GM12878 (cell line): ENCODE results near the gene CDK5RAP3. TPM values are rescaled to one million over a fixed set of nuclear protein-coding genes. Genes with fewer than 3 reads are reported as not detected.

Experiments
- ATAC-seq: fragments of 200-7000 bp; cut with Tn5 transposase; 3 replicates; pipeline ENCODE4 v1.9.1; 2020; ENCODE audit warnings: mild to moderate bottlenecking, moderate library complexity
- BruUV-seq: library from RNA; stranded (reverse); fragments of 400-500 nt; replicated peaks from 2 replicates; lab custom pipeline; 2021; lab: Mats Ljungman, UMichigan
- CTCF ChIA-PET: fragments of 300-600 bp; sonication (Branson Sonifier 250); formaldehyde crosslinking; extraction: SDS; loops from one replicate; lab custom pipeline; 2021; ENCODE audit warnings: inconsistent platforms; lab: Yijun Ruan, JAX
- POLR2A ChIA-PET: fragments of 350-600 bp; formaldehyde crosslinking; extraction: SDS; loops from one replicate; lab custom pipeline; 2021; ENCODE audit warnings: inconsistent platforms; lab: Charles Lee
- RAD21 ChIA-PET: fragments of 300-600 bp; sonication (Branson Sonifier 250); formaldehyde crosslinking; loops from one replicate; lab custom pipeline; 2023; ENCODE audit warnings: antibody characterized with exemption; ENCODE audit not compliant: unreplicated experiment; lab: Charles Lee
- SMC1A ChIA-PET: fragments of 300-600 bp; sonication (Branson Sonifier 250); formaldehyde crosslinking; loops from one replicate; lab custom pipeline; 2023; ENCODE audit not compliant: unreplicated experiment, uncharacterized antibody; lab: Charles Lee
- DNase-seq: peaks from one replicate; pipeline ENCODE4 v3.0.0-alpha.2; 2011; ENCODE audit warnings: low read depth, low spot score
- FAIRE-seq: peaks from 3 replicates; lab custom pipeline; 2011; peaks lifted over from hg19 to GRCh38; lab: Jason Lieb, UNC
- H2AFZ ChIP-seq: 2 replicates; pipeline ENCODE4 v1.6.0; 2011; ENCODE audit warnings: low read depth, low read length, control low read depth; ENCODE audit not compliant: control insufficient read depth
- H3K27ac ChIP-seq: 2 replicates; pipeline ENCODE4 v1.5.1; 2011; ENCODE audit warnings: control low read depth; ENCODE audit not compliant: control insufficient read depth, insufficient read depth
- H3K27me3 ChIP-seq, 2 experiments: replicated peaks in 1 of 2; 2 replicates each; pipeline versions ENCODE4 v1.6.0 to v1.6.1; 2011; ENCODE audit warnings: low read length in 1 of 2; ENCODE audit not compliant: control insufficient read depth in 2 of 2, insufficient read depth in 2 of 2
- H3K36me3 ChIP-seq, 2 experiments: 2 replicates each; pipeline ENCODE4 v1.5.1; 2011; ENCODE audit warnings: low read length in 1 of 2; ENCODE audit not compliant: control insufficient read depth in 2 of 2, insufficient read depth in 2 of 2
- H3K4me1 ChIP-seq: 2 replicates; pipeline ENCODE4 v1.6.1; 2011; ENCODE audit warnings: mild to moderate bottlenecking, low read length, moderate library complexity, mixed read lengths; ENCODE audit not compliant: control insufficient read depth, insufficient read depth
- H3K4me2 ChIP-seq: 2 replicates; pipeline ENCODE4 v1.6.0; 2011; ENCODE audit warnings: control low read depth; ENCODE audit not compliant: control insufficient read depth, insufficient read depth
- H3K4me3 ChIP-seq: fragments of 200-600 bp; sonication (generic); 2 replicates; pipeline ENCODE4 v1.5.1; 2016
- H3K79me2 ChIP-seq: 2 replicates; pipeline ENCODE4 v1.6.0; 2011; ENCODE audit warnings: low read length; ENCODE audit not compliant: control insufficient read depth, insufficient read depth
- H3K9ac ChIP-seq: 2 replicates; pipeline ENCODE4 v1.8.0; 2011; ENCODE audit warnings: low read length, control low read depth, mixed read lengths; ENCODE audit not compliant: control insufficient read depth, insufficient read depth
- H3K9me3 ChIP-seq: replicated peaks from 3 replicates; pipeline ENCODE4 v1.5.1; 2011; ENCODE audit warnings: mild to moderate bottlenecking, low read length; ENCODE audit not compliant: control insufficient read depth, insufficient read depth
- H4K20me1 ChIP-seq: 2 replicates; pipeline ENCODE4 v1.6.0; 2011; ENCODE audit not compliant: control insufficient read depth, insufficient read depth
- EED ChIP-seq: sonication (generic); IDR thresholded peaks from 2 replicates; pipeline ENCODE4 v1.6.1; 2016; ENCODE audit warnings: antibody characterized with exemption, low read depth
- IKZF1 ChIP-seq: fragments of 450-650 bp; conservative IDR thresholded peaks from 2 replicates; pipeline ENCODE4 v1.6.1; 2017; ENCODE audit warnings: antibody characterized with exemption, mild to moderate bottlenecking
- NRF1 ChIP-seq: conservative IDR thresholded peaks from 2 replicates; pipeline ENCODE4 v1.6.1; 2011; ENCODE audit warnings: mild to moderate bottlenecking, low read depth, low read length, improper control_type of control experiment
- RELB ChIP-seq: fragments of 450-650 bp; IDR thresholded peaks from 2 replicates; pipeline ENCODE4 v1.6.1; 2017; ENCODE audit warnings: low read depth, mild to moderate bottlenecking, moderate library complexity
- SMARCA5 ChIP-seq: fragments of 450-650 bp; IDR thresholded peaks from 2 replicates; pipeline ENCODE4 v1.6.1; 2017; ENCODE audit warnings: mild to moderate bottlenecking
- WGBS: methylation state at CpG from one replicate; pipeline ENCODE4 v1.1.6; 2016; ENCODE audit warnings: low lambda C conversion rate; ENCODE audit not compliant: insufficient replicate concordance, insufficient coverage; ENCODE audit errors: missing lambda C conversion rate; 5-methylcytosine and 5-hydroxymethylcytosine counted together
- in situ Hi-C: fragments of 300-500 bp; cut with MboI; formaldehyde crosslinking; loops from 9 replicates; pipeline ENCODE4 v1.14.3; 2018; ENCODE audit warnings: mixed read lengths
- intact Hi-C: fragments of 100-400 bp; cut with micrococcal nuclease; formaldehyde crosslinking; loops from one replicate; pipeline ENCODE4 v1.14.2; 2022; ENCODE audit not compliant: unreplicated experiment
- polyA plus RNA-seq, 11 experiments: library from polyadenylated mRNA; depleted of rRNA in 4 of 11; unstranded in 6 of 11; stranded (reverse) in 5 of 11; fragments of >200 nt; fragmentation: Nextera tagmentation in 4 of 11; fragmentation: Illumina TruSeq in 1 of 11; extraction: Ambion mirVana in 4 of 11; extraction: Trizol in 1 of 11; gene quantifications; 1 replicate in 1 of 11; 2 replicates in 10 of 11; pipeline versions ENCODE4 v1.2.1 to v1.2.3, GENCODE V29; 2011 to 2016; ENCODE audit warnings: inconsistent platforms in 2 of 11, missing spikeins in 2 of 11, low read depth in 1 of 11
- total RNA-seq, 4 experiments: library from RNA; depleted of rRNA in 3 of 4; stranded (reverse); fragments of >200 nt in 3 of 4; fragmentation: Illumina TruSeq in 1 of 4; extraction: Trizol in 1 of 4; gene quantifications; 2 replicates each; pipeline versions ENCODE4 v1.2.1 to v1.2.3, GENCODE V29; 2013 to 2021
- TF ChIP-seq, protein P1 (sequence below): fragments of 450-650 bp; IDR thresholded peaks from 2 replicates; pipeline ENCODE4 v1.6.1; 2016; ENCODE audit warnings: mild to moderate bottlenecking

Gene CDK5RAP3
- total and polyA plus RNA-seq, 10 of the 15 experiments (the other 5 are each of a cell fraction or from before 2014, with no cell fraction given): 69.4 to 237 (median 160) TPM

DNA sequence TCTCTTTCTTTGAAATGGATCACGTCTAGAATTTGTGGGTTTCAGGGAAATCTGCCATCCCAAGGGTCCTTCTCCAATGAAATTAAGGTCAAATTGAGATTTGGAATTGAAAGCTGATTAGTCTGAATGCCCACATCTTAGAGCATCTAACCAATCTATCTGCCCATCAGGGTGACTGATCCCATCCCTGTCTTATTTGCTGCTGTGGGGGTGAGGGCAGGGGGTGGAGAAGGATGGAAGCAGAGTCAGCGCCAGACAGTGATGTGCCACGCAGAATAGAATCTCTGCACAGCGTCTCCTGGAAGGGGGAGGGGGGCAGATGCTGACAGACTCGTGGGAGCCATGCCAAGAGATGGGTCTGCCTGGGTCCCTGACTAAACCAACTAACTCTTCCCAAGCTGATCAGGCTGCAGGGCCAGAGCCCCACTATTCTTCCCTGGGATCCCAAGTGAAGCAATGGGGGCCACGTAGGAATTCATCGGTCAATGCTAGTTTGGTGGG lies 32.1 kb downstream of the CDK5RAP3 start:
- WGBS: 81% methylated on average over 7 of the region's 7 CpGs
- peak overlapping the region; percentile 88 for H2AFZ ChIP-seq
- no peak overlapping the region for H3K4me3 ChIP-seq
- in situ Hi-C loops (no loop called here), intact Hi-C loops (no loop called here)
- peak overlapping the region; percentile 85 for H3K27ac ChIP-seq
- RAD21 ChIA-PET: interaction anchor here (1.3 to 4.8 kb wide), 8 partner anchors 9 to 425 kb away, joined by 3 to 54 read pairs (median 8); partner anchors contain the start of gene CDK5RAP3
- SMC1A ChIA-PET: interaction anchor here (0.8 to 9.5 kb wide), 14 partner anchors 9 to 162 kb away, joined by 3 to 97 read pairs (median 4); partner anchors contain the start of genes CDK5RAP3 and SCRN2
- H3K9me3 ChIP-seq: no peaks in the 10 kb centered on the region
- H3K4me1 ChIP-seq: peaks cover 49% of the 10 kb centered on the region
- DNase-seq (no peak), FAIRE-seq (no peak), ATAC-seq (peak; percentile 31)
- H3K4me2 ChIP-seq: peak overlapping the region; percentile 19
- no peaks in the 10 kb centered on the region for H4K20me1 ChIP-seq
- TF ChIP-seq IKZF1 (0 out of 2 replicates have a peak, but pooled peaks have one; percentile 45), NRF1 (no peak), EED (0 out of 2 replicates have a peak, but pooled peaks have one; percentile 15), RELB (peak; percentile 6; the same call in 1 of the 2 replicates), SMARCA5 (0 out of 2 replicates have a peak, but pooled peaks have one; percentile 14)
- TF ChIP-seq, protein P1, sequence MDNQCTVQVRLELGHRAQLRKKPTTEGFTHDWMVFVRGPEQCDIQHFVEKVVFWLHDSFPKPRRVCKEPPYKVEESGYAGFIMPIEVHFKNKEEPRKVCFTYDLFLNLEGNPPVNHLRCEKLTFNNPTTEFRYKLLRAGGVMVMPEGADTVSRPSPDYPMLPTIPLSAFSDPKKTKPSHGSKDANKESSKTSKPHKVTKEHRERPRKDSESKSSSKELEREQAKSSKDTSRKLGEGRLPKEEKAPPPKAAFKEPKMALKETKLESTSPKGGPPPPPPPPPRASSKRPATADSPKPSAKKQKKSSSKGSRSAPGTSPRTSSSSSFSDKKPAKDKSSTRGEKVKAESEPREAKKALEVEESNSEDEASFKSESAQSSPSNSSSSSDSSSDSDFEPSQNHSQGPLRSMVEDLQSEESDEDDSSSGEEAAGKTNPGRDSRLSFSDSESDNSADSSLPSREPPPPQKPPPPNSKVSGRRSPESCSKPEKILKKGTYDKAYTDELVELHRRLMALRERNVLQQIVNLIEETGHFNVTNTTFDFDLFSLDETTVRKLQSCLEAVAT: peak; percentile 55; the same call in 1 of the 2 replicates
- H3K79me2 ChIP-seq: no peaks in the 10 kb centered on the region
- H3K9ac ChIP-seq: no peak overlapping the region
- H3K27me3 ChIP-seq: no peaks in the 10 kb centered on the region
- BruUV-seq: TSS peak; percentile 96
- H3K36me3 ChIP-seq: no peaks in the 10 kb centered on the region; a peak in 1 of 4 replicates
- CTCF ChIA-PET: interaction anchor here (1.5 to 8.5 kb wide), 12 partner anchors 8 to 161 kb away, joined by 7 to 59 read pairs (median 12); partner anchors contain the start of genes CDK5RAP3, PNPO and SCRN2
- POLR2A ChIA-PET: interaction anchor here (0.7 to 2.8 kb wide), 9 partner anchors 9 to 556 kb away, joined by 3 to 17 read pairs (median 7); partner anchors contain the start of genes CDK5RAP3 and PNPO
